CD14-positive monocyte (primary cell): Measurements from ENCODE around the gene TMEM247. TPM values are rescaled to one million over a fixed set of nuclear protein-coding genes. Genes with fewer than 3 reads are reported as not detected.

Experiments
- DNase-seq, 3 donors: peaks; one replicate each; pipeline ENCODE4 v3.0.0-alpha.2; 2011 to 2022
- H2AFZ ChIP-seq: 2 replicates; pipeline ENCODE4 v1.6.0; 2012; ENCODE audit warnings: mild to moderate bottlenecking, low read depth, low read length, inconsistent platforms; ENCODE audit not compliant: insufficient read depth, poor library complexity, severe bottlenecking
- H3K27ac ChIP-seq, 2 donors: 1 replicate in 1 of 2; 2 replicates in 1 of 2; pipeline ENCODE4 v1.5.1; 2012 to 2013; ENCODE audit warnings: low read length in 2 of 2, control low read depth in 1 of 2, inconsistent platforms in 1 of 2, low read depth in 1 of 2, mild to moderate bottlenecking in 1 of 2
- H3K27me3 ChIP-seq, 2 donors: one replicate each; pipeline versions ENCODE4 v1.6.0 to v1.6.1; 2011 to 2013; ENCODE audit warnings: low read length in 2 of 2; ENCODE audit not compliant: control insufficient read depth in 2 of 2, insufficient read depth in 2 of 2
- H3K36me3 ChIP-seq, 2 donors: replicated peaks in 1 of 2; 1 replicate in 1 of 2; 2 replicates in 1 of 2; pipeline versions ENCODE4 v1.5.1 to v1.6.1; 2012 to 2013; ENCODE audit warnings: low read length in 2 of 2, control low read depth in 1 of 2, inconsistent platforms in 1 of 2, mild to moderate bottlenecking in 1 of 2; ENCODE audit not compliant: insufficient read depth in 2 of 2, control insufficient read depth in 1 of 2
- H3K4me1 ChIP-seq, 2 donors: 1 replicate in 1 of 2; 2 replicates in 1 of 2; pipeline versions ENCODE4 v1.5.1 to v1.6.1; 2012 to 2013; ENCODE audit warnings: low read length in 2 of 2, control low read depth in 1 of 2, inconsistent platforms in 1 of 2, mild to moderate bottlenecking in 1 of 2, moderate library complexity in 1 of 2; ENCODE audit not compliant: insufficient read depth in 2 of 2, control insufficient read depth in 1 of 2
- H3K4me2 ChIP-seq: replicated peaks from 2 replicates; pipeline ENCODE3; 2012; ENCODE audit warnings: low read length, moderate library complexity, mild to moderate bottlenecking; ENCODE audit not compliant: poor library complexity, severe bottlenecking; ENCODE audit errors: extremely low read depth
- H3K4me3 ChIP-seq, 3 experiments: fragments of 200-600 bp in 1 of 3; sonication (generic) in 1 of 3; replicated peaks in 1 of 3; 1 replicate in 2 of 3; 2 replicates in 1 of 3; pipeline ENCODE4 v1.5.1; 2011 to 2013; ENCODE audit warnings: low read length in 3 of 3, mild to moderate bottlenecking in 3 of 3, control low read depth in 2 of 3, low read depth in 2 of 3, inconsistent platforms in 1 of 3, moderate library complexity in 1 of 3
- H3K79me2 ChIP-seq: 2 replicates; pipeline ENCODE4 v1.6.0; 2012; ENCODE audit warnings: mild to moderate bottlenecking, control low read depth, inconsistent platforms, low read length, moderate library complexity; ENCODE audit not compliant: insufficient read depth
- H3K9ac ChIP-seq: 2 replicates; pipeline ENCODE4 v1.6.0; 2017; ENCODE audit warnings: low read length, mild to moderate bottlenecking; ENCODE audit not compliant: insufficient read depth, poor library complexity, severe bottlenecking
- H3K9me3 ChIP-seq, 2 donors: replicated peaks in 1 of 2; 1 replicate in 1 of 2; 2 replicates in 1 of 2; pipeline versions ENCODE4 v1.5.1 to v1.6.1; 2012 to 2013; ENCODE audit warnings: low read length in 2 of 2, control low read depth in 1 of 2; ENCODE audit not compliant: control insufficient read depth in 1 of 2, insufficient read depth in 1 of 2
- H4K20me1 ChIP-seq: 2 replicates; pipeline ENCODE4 v1.6.0; 2012; ENCODE audit warnings: mild to moderate bottlenecking, low read length, control low read depth, moderate library complexity; ENCODE audit not compliant: insufficient read depth
- H3K27ac Mint-ChIP-seq, 7 donors: one replicate each; pipeline ENCODE4 v1.8.0; 2020; ENCODE audit warnings: mild to moderate bottlenecking in 7 of 7, mixed read lengths in 7 of 7, moderate library complexity in 6 of 7, inconsistent platforms in 2 of 7
- H3K27me3 Mint-ChIP-seq, 3 donors: one replicate each; pipeline ENCODE4 v1.8.0; 2021 to 2022; ENCODE audit warnings: low read depth in 3 of 3, mild to moderate bottlenecking in 3 of 3, mixed read lengths in 3 of 3, moderate library complexity in 3 of 3, inconsistent platforms in 1 of 3
- H3K36me3 Mint-ChIP-seq, 2 donors: one replicate each; pipeline ENCODE4 v1.8.0; 2020; ENCODE audit warnings: mixed read lengths in 2 of 2, inconsistent platforms in 1 of 2, mild to moderate bottlenecking in 1 of 2
- H3K4me1 Mint-ChIP-seq: one replicate; pipeline ENCODE4 v1.8.0; 2020; ENCODE audit warnings: mild to moderate bottlenecking, mixed read lengths
- H3K4me3 Mint-ChIP-seq, 2 donors: one replicate each; pipeline ENCODE4 v1.8.0; 2020; ENCODE audit warnings: mild to moderate bottlenecking in 2 of 2, mixed read lengths in 2 of 2, moderate library complexity in 1 of 2
- H3K9me3 Mint-ChIP-seq, 7 donors: one replicate each; pipeline ENCODE4 v1.8.0; 2020 to 2022; ENCODE audit warnings: mixed read lengths in 7 of 7, mild to moderate bottlenecking in 6 of 7, moderate library complexity in 6 of 7, inconsistent platforms in 2 of 7
- CTCF ChIP-seq: fragments of 200-600 bp; IDR thresholded peaks from one replicate; pipeline ENCODE4 v1.8.0; 2022; ENCODE audit warnings: antibody characterized with exemption, mild to moderate bottlenecking
- WGBS: methylation state at CpG from one replicate; pipeline ENCODE4 v1.1.5; 2013; ENCODE audit warnings: missing lambda C conversion rate; ENCODE audit not compliant: insufficient coverage; 5-methylcytosine and 5-hydroxymethylcytosine counted together
- intact Hi-C, 2 donors: fragments of 100-400 bp; cut with micrococcal nuclease; formaldehyde crosslinking; loops; one replicate each; pipeline versions ENCODE4 v1.15.0 to v1.15.1; 2023
- polyA plus RNA-seq, 3 donors: library from polyadenylated mRNA; depleted of rRNA in 1 of 3; unstranded in 2 of 3; stranded (reverse) in 1 of 3; fragments of 300-500 nt in 2 of 3; fragments of >200 nt in 1 of 3; fragmentation: Illumina TruSeq in 2 of 3; gene quantifications; 1 replicate in 2 of 3; 2 replicates in 1 of 3; pipeline ENCODE4 v1.2.3, GENCODE V29; 2012 to 2021

Gene TMEM247
- polyA plus RNA-seq, 3 donors, result not detected

- Mint-ChIP-seq H3K4me3 (no peak overlapping the region), H3K27me3 (peaks cover 0 to 3% (median 1%) of the 10 kb centered on the region in 3 donors), H3K36me3 (no peaks in the 10 kb centered on the region), H3K4me1 (no peaks in the 10 kb centered on the region), H3K9me3 (peaks cover 6 to 15% (median 9%) of the 10 kb centered on the region in 7 donors), H3K27ac (no peak overlapping the region)
- Histone ChIP-seq H3K4me3 (no peak overlapping the region), H3K4me1 (no peaks in the 10 kb centered on the region), H3K27me3 (no peaks in the 10 kb centered on the region), H3K27ac (no peak overlapping the region), H3K4me2 (no peak overlapping the region), H3K79me2 (no peaks in the 10 kb centered on the region), H2AFZ (no peak overlapping the region), H4K20me1 (no peaks in the 10 kb centered on the region), H3K9ac (no peak overlapping the region), H3K36me3 (no peaks in the 10 kb centered on the region), H3K9me3 (peaks cover 0 to 2% of the 10 kb centered on the region in 2 donors)
- no peak for DNase-seq
- intact Hi-C loops, result loop anchor here in 1 of 2 donors (10.0 kb wide), 1 partner anchor 385 kb away; no protein-coding TSS in a partner anchor
- no peak for TF ChIP-seq CTCF
Observed at GRCh38 chr2:46449700-46450099, 29.7 kb upstream of the TMEM247 start.

- Histone ChIP-seq H3K27me3 (no peaks in the 10 kb centered on the region), H3K9me3 (no peaks in the 10 kb centered on the region), H3K4me1 (no peaks in the 10 kb centered on the region), H3K9ac (no peak overlapping the region), H3K79me2 (no peaks in the 10 kb centered on the region), H4K20me1 (no peaks in the 10 kb centered on the region), H3K4me3 (no peak overlapping the region), H3K4me2 (no peak overlapping the region), H3K36me3 (no peaks in the 10 kb centered on the region), H2AFZ (no peak overlapping the region), H3K27ac (no peak overlapping the region)
- no peak for TF ChIP-seq CTCF
- H3K36me3 Mint-ChIP-seq, result no peaks in the 10 kb centered on the region
- H3K27me3 Mint-ChIP-seq, result peaks cover 0 to 3% (median 2%) of the 10 kb centered on the region in 3 donors
- H3K4me1 Mint-ChIP-seq, result no peaks in the 10 kb centered on the region
- 95% methylated on average over 9 of the region's 9 CpGs for WGBS
- H3K4me3 Mint-ChIP-seq, result no peak overlapping the region
- intact Hi-C loops, result loop anchor here in 1 of 2 donors (10.0 kb wide), 1 partner anchor 386 kb away; no protein-coding TSS in a partner anchor
- no peak overlapping the region for H3K27ac Mint-ChIP-seq
- DNase-seq, result no peak
- H3K9me3 Mint-ChIP-seq, result peaks cover 0 to 11% (median 0%) of the 10 kb centered on the region in 7 donors
Observed at GRCh38 chr2:46451131-46451711, 28.1 kb upstream of the TMEM247 start.
